ENCODE data around the gene RAP1GAP2.

GRCh38 chr17:2933606-2934005 lies 137.4 kb downstream of the RAP1GAP2 start:
- no peak for TF ChIP-seq POLR2A (IDR thresholded peaks at IDR 0.05; ENCODE audit: low read depth, low read length)
- TF ChIP-seq POLR2AphosphoS5 (IDR thresholded peaks at IDR 0.05; ENCODE audit: low read depth, low read length) = no peak
- TF ChIP-seq TAF1 (IDR thresholded peaks at IDR 0.05; ENCODE audit: low read depth, low read length) = no peak
- TF ChIP-seq SPI1 (IDR thresholded peaks at IDR 0.05; ENCODE audit: low read depth, low read length) = no peak
